HUDEP-2 (cell line): ENCODE measurements around the gene ART4.

Experiments
- DNase-seq, 76 experiments: peaks; one replicate each; lab custom pipeline; 2025; ENCODE audit not compliant: unreplicated experiment in 76 of 76; lab: John Stamatoyannopoulos, UW

ART4 gene

GRCh38 chr12:14852880-14853279, 9.6 kb upstream of the ART4 start:
- DNase-seq, result no peak

GRCh38 chr12:14850929-14851663, 7.8 kb upstream of the ART4 start:
- DNase-seq, result no peak

- no peak for DNase-seq
Measured at GRCh38 chr12:14849661-14850060, 6.3 kb upstream of the ART4 start.

- DNase-seq, result no peak
Measured at GRCh38 chr12:14846876-14847580, 3.7 kb upstream of the ART4 start.

GRCh38 chr12:14846042-14846587, 2.8 kb upstream of the ART4 start:
- DNase-seq, result peak in 11 of 76 experiments; percentile 4 to 57 (median 18)

GRCh38 chr12:14845350-14845750, 2.0 kb upstream of the ART4 start:
- DNase-seq, result peak in 44 of 76 experiments; percentile 3 to 73 (median 44)

GRCh38 chr12:14844401-14844800, 1.1 kb upstream of the ART4 start:
- peak in 1 of 76 experiments; percentile 6 for DNase-seq

GRCh38 chr12:14842315-14842714, 1.0 kb downstream of the ART4 start:
- DNase-seq, result no peak

GRCh38 chr12:14841761-14842160, 1.6 kb downstream of the ART4 start:
- DNase-seq, result no peak

GRCh38 chr12:14840616-14841015, 2.7 kb downstream of the ART4 start:
- DNase-seq, result no peak

- DNase-seq, result no peak
Measured at GRCh38 chr12:14839262-14839661, 4.1 kb downstream of the ART4 start.

- peak in 17 of 76 experiments; percentile 7 to 44 (median 25) for DNase-seq
Measured at GRCh38 chr12:14836336-14837210, 6.8 kb downstream of the ART4 start.

GRCh38 chr12:14834509-14834908, 8.8 kb downstream of the ART4 start:
- DNase-seq, result no peak

- peak in 3 of 76 experiments; percentile 14 to 19 (median 19) for DNase-seq
Measured at GRCh38 chr12:14833952-14834351, 9.4 kb downstream of the ART4 start.

GRCh38 chr12:14833336-14833735, 10.0 kb downstream of the ART4 start:
- DNase-seq, result no peak

GRCh38 chr12:14828892-14829291, 14.4 kb downstream of the ART4 start:
- DNase-seq, result no peak

GRCh38 chr12:14827043-14827442, 16.3 kb downstream of the ART4 start:
- DNase-seq, result no peak

GRCh38 chr12:14826491-14826890, 16.8 kb downstream of the ART4 start:
- DNase-seq, result no peak

- DNase-seq, result no peak
Measured at GRCh38 chr12:14825256-14825655, 18.1 kb downstream of the ART4 start.

GRCh38 chr12:14824012-14824634, 19.2 kb downstream of the ART4 start:
- DNase-seq, result no peak
